NK-92 (cell line): ENCODE data around the gene KXD1.
A peak's percentile ranks its signal among the peaks of the same experiment; 100 is the strongest.
"Not testable (repeated sequence)": the region's sequence is repeated elsewhere in the genome, so short reads cannot be mapped to it uniquely, and the experiment has no call there.

Source experiments
- DNase-seq: peaks from one replicate; lab custom pipeline; 2025; ENCODE audit not compliant: unreplicated experiment; lab: John Stamatoyannopoulos, UW

KXD1 gene, protein sequence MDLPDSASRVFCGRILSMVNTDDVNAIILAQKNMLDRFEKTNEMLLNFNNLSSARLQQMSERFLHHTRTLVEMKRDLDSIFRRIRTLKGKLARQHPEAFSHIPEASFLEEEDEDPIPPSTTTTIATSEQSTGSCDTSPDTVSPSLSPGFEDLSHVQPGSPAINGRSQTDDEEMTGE

DNA sequence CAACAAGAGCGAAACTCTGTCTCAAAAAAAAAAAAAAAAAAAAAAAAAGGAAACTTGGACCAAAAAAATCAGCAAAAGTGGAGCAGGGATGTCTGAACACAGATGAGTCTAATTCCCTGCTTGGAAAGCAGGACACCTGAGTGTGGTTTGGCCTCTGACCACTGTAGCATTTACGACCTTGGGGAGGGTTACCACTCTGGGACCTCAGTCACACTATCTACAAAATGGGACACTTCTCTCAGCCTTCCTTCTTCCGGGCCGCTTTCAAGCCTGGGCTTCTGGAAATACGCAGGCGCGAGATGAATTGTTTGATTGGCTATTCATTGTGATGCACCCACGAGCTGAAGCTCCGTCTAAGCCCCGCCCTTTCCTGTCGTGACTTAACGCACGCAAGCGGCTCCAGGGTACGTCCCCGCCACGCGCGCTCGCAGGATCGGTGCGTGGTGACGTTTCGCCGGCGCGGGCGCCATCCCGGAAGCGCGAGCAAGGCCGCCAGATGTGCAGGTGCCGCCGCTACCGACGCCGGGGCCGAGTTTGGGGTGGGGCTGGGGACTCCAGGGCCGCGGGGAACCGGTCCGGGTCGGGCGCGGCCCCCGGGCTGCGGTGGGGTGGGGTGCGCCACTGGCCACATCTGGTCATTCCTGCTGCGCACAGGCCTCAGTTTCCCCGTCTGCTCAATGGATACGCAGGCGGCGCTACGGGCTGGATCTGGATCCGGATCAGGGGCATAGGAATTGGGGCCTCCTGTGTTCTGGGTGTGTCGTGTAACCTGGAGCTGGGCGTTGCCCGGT lies at the start of gene KXD1:
KXD1 (plus strand) TSS at position 460 of the 791 bp plus-strand sequence. CDS start 4,187 bp downstream, outside the sequence.
- DNase-seq: peak; percentile 94

DNA sequence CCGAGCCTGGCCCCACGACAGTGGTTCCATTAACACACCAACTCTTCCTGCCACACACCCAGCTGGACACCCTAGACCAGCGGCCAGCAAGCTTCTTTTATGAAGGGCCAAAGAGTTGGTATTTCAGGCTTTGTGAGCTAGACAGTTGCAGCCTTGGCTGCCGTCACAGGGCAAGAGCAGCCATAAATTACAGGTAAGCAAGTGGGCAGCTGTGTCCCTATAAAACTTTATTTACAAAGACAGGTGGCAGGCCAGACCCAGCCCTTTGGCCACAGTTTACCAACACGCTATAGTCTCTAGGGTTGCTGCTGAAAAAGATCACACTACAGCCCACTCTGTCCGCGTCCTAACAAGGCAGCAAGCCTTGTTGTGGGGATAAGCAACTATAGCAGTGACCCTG lies 49.1 kb upstream of the KXD1 start:
- no peak for DNase-seq

DNA sequence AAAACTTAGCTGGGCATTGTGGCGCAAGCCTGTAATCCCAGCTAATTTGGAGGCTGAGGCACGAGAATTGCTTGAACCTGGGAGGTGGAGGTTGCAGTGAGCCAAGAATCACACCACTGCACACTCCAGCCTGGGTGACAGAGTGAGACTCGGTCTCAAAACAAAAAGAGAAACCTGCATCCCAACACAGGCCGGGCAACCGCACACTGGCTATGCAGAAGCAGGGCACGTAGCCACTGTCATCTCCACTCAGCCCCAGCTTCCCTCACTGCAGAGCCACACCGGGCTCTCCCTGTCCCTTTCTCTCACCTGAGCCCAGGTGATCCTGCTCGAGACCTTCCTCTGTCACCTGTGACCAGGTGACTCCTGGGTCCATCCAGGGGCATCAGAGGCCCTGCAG lies 47.5 kb upstream of the KXD1 start:
- no peak for DNase-seq

DNA sequence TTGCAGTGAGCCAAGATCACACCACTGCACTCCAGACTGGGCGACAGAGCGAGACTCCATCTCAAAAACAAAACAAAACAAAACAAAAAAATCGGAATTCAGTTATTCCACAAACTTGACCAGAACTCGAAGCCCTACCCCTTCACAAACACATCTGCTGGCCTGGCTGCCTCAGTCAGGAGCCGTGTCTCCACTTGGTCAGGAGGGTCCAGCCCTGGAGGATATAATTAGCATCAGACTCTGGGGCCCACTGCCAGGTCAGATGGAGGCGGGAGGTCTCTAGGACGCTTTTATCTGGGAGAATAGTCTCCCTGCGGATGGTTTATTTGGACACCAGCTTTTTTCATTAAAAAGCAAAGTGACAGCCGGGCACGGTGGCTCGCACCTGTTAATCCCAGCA lies 43.8 kb upstream of the KXD1 start:
- no peak for DNase-seq

DNA sequence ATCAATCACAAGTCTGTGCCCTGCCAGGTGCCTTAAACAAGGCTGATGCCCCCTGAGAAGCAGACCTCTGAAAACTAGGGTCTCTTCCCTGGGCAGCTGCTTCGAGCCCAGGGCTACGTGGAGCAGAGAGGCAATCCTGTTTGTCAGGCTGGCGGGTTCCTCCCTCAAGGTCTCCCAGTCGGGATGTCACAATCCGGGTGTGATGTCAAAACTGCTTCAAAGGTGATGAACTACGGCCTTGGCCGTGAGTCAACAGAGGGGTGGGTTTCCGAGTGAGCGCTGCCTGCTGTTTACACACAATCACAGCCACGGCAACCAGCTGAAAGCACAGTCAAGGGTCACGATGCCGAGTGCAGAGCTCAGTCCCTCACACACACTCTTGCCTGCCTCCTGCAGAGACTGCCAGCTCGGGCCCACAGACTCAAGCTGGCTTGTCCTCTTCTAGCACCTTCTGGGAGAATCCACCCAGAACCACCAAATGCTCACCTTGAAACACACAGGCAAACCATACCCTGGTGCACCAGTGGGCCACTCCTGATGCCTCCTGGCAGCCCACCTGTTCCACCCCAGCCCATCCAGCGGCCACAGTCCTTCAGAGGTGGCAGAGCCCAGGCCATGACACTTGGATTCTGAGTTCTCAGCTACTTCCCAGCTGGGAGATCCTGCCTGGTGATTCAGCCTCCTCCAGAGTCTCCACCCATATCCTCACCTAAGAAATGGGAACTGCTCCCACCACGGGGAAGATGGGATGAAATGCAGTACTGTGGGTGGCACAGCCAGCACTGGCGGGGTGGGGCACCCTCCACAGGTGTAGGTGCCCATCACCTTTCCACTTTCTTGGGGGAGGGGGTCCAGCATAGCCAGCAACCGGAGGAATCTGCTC lies 42.6 kb upstream of the KXD1 start:
- DNase-seq: no peak

DNA sequence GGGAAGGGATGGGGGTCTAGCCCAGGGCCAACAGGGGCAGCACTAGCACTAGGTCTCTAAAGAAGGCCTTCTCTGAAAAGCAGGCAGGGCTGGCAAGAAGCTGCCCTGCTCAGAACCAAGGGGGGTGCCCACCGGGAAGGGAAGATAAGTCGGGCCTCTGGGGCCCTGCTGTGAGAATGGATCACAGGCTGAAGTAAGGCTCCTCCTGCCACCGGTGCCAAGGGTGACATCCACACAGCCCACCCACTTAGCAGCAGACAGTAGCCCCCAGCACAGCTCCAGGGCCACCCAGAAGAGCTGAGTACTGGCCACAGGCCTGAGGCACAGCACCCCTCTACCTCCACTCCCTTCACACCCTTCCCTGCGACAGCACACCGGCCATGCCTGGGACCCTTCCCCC lies 41.7 kb upstream of the KXD1 start:
- DNase-seq: no peak

DNA sequence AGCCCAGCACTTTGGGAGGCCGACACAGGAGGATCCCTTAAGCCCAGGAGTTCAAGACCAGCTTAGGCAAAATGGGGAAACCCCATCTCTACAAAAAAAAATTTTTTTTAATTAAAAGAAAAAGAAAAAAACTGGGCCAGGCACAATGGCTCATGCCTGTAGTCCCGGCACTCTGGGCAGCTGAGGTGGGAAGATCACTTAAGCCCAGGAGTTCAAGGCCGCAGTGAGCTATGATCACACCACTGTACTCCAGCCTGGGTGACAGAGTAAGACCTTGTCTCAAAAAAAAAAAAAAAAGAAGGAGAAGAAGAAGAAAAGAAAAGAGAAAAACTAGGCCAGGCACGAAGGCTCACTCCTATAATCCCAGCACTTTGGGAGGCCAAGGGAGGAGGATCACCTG lies 40.1 kb upstream of the KXD1 start:
- DNase-seq: no peak

DNA sequence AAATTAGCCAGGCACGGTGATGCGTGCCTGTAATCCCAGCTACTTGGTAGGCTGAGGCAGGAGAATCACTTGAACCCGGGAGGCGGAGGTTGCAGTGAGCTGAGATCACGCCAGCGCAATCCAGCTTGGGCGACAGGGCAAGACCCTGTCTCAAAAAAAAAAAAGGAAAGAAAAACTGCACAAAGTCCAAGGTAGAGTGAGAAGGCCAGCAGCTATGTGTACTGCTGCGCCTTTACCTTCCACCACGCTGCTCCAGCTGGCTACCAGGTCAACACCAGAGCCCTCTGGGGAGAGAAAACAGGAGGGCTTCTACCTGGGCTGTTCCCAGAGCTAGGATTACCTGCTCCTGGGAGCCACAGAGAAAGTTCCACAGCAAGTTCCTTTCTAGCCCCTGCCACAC lies 39.0 kb upstream of the KXD1 start:
- no peak for DNase-seq

DNA sequence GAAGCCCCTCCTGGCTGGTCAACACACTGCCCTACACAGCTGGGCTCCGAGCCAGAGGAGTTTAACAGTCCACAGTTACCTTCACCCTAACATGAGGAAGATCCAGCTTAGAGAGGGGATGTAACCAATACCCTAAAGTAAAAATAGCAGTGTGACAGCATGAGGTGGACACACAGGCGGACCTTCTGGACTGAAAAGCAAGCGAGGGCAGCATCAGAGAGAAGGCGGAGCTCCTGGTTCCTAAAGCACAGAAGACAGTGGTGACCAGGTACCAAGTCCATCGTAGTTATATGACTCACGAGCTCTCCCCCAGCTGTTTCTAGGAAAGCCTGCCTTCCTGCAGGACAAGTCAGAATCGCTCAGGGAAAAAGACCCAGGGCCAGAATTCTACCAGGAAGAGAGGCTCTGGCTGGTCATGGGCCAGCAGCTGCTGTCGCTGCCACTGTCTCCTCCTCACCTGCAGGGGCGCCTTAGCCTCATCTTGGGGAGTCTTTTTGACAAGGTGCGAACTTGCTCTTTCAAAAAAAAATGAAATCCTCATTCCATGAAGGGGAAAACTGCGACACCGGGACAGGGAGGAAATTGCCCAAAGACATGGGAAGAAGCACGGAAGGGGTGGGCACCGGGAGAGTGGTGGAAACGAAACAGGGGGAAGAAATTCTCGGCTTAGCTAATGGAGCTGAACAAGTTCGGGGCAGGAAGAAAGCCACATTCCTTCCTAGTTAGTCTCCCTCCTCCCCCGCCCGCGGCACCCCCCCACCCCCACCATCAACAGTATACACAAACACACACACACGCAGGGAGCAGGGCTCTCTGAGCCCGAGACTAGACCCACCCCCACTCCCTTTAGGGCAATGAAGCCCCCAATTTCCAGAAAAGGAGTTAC lies 37.5 kb upstream of the KXD1 start:
- DNase-seq: no peak

DNA sequence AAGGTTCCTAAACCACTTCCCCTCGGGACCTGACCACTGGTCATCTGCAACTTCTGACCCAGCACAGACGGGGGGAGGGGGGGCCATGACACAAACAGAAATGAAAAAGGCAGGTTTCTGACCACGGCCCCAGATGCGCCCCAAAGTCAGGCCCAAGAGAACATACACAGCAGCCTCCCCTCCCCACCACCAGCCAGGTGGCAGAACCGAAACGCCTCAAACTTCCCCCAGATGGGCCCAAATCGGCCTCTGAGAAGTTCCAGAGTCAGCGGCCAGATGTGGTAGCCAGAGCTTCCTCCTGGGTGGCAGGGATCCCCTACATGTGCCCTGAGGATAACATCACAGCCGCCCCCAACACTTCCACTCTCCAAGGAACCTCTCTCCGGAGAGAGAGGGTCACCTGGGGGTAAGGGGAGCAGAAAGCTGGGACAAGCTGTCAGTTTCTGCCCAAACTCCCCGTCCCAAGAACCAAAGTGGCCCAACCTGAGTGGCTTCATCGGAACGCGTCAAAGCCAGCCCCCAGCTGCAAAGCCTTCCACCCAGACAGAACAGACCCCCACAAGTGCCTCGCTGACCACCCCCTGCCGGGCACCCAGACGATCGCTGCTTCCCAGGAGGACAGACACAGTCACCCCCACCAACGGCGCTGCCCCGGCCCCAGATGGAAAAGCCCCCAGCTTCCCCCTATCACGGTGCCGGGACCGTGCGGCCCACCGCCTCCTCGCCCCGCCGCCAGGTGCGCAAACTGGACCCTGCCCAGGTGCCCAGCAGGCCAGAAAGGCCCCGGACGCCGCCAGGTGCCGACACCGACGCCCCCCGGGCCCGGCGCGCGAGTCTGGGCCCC lies 36.6 kb upstream of the KXD1 start:
- no peak for DNase-seq

DNA sequence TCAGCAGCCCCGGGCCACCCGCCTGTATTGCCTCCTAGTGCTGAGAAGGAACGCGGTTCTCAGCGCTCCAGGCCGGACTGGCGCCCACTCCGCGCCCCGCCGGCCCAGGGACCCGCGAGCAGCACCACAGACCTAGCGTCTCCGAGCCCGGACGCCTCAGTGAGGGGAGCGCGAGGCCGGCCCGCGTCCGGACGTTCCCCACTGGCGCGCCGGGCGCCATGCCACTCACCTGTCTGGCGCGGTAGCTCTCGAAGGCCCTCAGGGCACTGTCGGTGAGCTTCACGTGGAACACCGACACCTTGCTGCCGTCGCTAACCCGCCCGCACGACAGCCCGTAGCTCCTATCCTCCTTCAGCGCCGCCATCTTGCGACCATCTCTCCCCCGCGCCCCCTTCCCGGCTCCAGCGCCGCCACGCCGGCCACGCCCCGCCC lies 36.0 kb upstream of the KXD1 start, which contains the start of gene ELL:
ELL (minus strand) TSS at position 379 of the 432 bp plus-strand sequence; CDS start at position 364, 15 bp downstream.
- no peak for DNase-seq

DNA sequence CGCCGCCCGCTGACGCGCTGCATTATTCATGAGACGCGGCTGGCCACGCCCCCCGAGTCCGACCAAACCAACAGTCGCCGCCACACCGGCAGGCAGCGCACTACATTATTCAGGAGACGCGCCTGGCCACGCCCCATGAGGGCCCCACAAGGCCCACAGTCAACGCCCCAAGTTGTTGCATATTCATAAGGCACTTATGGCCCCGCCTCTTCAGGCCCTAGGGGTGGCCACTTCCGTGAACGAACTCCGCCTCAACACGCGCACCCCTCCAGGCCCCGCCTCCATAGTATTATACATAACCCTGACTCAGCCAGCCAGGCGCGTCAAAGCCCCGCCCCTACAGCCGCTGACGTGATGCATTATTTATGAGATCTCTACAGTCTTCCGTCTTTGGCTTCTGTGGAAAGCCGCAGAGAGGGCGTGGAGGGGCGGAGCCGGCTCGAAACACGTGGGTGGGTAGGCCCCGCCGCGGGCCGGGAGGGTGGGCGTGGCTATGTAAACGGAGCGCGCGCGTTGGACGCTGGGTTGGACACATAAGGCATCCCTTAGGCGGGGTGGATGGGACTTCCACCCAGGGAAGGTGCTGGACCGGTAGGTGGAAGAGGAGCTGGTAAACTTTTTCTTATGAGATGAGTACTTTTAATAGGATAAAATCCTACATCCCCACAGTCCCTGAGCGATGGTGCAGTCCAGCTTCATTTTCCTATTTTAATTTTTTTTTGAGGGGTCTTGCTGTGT lies 35.4 kb upstream of the KXD1 start:
- DNase-seq: peak; percentile 99

DNA sequence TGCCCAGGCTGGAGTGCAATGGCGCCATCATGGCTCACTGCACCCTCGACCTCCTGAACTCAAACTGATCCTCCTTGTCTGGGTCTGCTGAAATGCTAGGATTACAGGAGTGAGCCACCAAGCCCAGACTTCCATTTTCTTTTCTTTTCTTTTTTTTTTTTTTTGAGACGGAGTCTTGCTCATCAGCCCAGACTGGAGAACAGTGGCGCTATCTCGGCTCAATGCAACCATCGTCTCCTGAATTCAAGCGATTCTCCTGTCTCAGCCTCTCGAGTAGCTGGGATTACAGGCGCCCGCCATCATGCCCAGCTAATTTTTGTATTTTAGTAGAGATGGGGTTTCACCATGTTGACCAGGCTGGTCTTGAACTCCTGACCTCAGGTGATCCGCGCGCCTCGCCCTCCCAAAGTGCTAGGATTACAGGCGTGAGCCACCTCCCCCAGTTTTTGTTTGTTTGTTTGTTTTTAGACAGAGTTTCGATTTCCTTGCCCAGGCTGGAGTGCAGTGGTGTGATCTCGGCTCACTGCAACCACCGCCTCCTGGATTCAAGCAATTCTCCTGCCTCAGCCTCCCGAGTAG lies 34.7 kb upstream of the KXD1 start:
- DNase-seq: not testable (repeated sequence)

DNA sequence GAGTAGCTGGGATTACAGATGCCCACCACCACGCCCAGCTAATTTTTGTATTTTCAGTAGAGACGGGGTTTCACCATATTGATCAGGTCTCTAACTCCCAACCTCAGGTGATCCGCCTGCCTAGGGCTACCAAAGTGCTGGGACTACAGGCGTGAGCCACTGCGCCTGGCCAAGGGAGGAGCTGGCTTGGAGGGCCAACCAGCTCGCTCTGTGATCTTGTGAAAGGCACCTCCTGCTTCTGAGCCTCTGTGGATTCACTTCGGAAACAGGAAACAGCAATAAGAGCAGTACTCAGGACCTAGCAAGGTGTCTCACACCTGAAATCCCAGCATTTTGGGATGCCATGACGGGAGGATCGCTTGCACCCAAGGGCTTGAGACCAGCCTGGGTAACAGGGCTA lies 33.8 kb upstream of the KXD1 start:
- DNase-seq: no peak

DNA sequence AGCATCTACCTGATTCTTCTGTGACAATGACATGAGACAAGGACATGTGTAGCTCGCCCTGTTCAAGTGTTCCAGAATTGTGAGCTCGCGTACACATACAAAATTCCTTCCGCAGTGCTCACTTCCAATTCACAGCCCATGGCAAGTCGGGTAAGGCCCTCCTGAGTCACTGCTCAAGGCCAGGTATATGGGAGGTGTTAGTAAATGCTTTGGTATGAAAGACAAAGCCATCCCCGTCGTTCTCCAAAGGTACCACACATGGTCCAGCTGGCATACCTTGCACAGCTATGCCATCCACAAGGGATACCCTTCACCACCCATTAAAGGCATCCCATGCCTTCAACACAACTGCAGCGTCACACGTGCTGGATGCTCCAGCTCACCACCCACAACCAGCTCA lies 31.4 kb upstream of the KXD1 start:
- no peak for DNase-seq

DNA sequence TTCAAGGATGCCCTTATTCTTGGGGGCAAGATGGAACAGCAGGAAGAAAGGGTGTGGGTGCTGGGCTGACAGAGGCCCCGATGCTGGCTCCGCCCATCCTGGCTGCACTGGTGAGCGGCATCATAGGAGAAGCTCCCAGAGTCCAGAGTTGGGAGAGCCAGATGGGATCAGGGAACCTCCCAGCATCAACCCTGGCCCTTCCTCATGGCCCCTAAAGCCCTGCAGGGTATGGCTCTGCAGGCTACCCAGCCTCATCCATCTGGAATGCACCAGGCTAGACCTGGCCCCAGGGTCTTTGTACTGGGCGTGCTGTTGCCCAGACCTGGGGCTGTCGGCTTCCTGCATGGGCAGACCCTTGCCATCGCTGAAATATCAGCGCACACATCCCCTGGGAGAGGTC lies 27.9 kb upstream of the KXD1 start:
- no peak for DNase-seq

DNA sequence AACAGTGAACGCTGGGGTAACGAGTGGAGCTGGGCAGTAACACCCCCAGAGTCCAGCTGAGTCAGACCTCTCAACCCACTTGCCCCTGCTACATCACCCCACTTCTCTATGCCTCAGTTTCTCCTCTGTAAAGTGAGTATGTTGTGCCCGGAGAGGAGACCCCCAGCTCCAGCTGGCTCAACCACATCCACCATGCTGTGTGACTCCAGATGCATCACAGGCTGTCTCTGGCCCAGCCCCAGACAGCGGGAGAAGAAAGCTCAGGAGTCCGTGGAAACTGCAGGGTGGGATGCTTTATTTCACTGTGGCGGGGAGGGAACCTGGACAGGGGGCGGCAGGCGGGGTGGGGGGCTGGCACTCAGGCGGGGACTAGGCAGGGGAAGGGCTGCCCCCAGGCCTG lies 26.2 kb upstream of the KXD1 start:
- DNase-seq: no peak

DNA sequence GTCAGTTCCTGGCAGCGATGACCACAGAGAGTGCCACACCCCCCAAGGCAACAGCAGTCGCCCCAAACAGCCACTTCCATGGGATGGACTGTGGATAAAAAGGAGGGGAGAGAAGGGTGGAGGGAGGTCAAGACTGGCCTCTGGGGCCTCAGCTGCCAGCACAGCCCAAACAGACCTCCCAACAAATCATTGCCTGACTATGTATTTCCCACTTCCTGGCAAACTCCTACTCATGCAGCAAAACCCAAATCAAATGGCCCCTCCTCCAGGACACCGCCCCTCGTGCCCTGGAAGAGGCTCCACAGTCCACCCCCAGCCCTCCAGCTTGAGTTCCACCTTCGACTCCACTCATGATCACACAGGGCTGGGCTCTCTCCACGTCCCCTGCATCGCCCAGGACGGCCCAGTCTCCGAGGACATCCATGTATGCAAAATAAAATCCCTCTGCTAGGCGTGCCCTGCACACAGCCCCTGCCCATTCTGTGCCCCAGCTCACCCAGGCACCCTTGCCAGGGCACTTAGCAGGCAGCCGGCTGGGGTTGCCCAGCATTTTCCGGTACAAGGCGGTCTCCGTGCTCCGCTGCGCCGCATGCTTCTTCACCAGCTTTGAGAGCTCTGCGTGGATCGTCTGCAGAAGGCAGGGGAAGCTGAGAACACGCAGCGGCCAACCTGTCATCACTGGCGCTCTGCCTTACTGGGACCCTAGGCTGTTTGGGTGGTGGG lies 25.3 kb upstream of the KXD1 start:
- no peak for DNase-seq
